K562 (cell line): ENCODE data around the gene TMEM179. TPM values are rescaled to one million over a fixed set of nuclear protein-coding genes. Genes with fewer than 3 reads are reported as not detected.

Experiments
- ATAC-seq: fragments of 200-7000 bp; cut with Tn5 transposase; 3 replicates; pipeline ENCODE4 v1.9.1; 2020; ENCODE audit warnings: moderate library complexity
- BruUV-seq: library from RNA; stranded (reverse); fragments of 400-500 nt; replicated peaks from 2 replicates; lab custom pipeline; 2021; lab: Mats Ljungman, UMichigan
- CTCF ChIA-PET: fragments of 300-600 bp; formaldehyde crosslinking; extraction: SDS; loops from one replicate; lab custom pipeline; 2021; ENCODE audit warnings: low intra/inter-chr PET ratio; lab: Yijun Ruan, JAX
- POLR2A ChIA-PET: fragments of 300-600, 350-650 bp; sonication (Branson Sonifier 250); formaldehyde crosslinking; extraction: SDS; loops from one replicate; lab custom pipeline; 2021; ENCODE audit warnings: antibody characterized with exemption, inconsistent platforms; lab: Yijun Ruan, JAX
- DNase-seq, 4 experiments: peaks; one replicate each; pipeline versions ENCODE4 v3.0.0 to v3.0.0-alpha.2; 2011 to 2018; ENCODE audit warnings: low spot score in 3 of 4, mixed read lengths in 3 of 4; ENCODE audit errors: extremely low read depth in 1 of 4
- FAIRE-seq: peaks from 2 replicates; lab custom pipeline; 2011; peaks lifted over from hg19 to GRCh38; lab: Jason Lieb, UNC
- H2AFZ ChIP-seq: 2 replicates; pipeline ENCODE4 v1.6.0; 2011; ENCODE audit warnings: low read depth, low read length, control low read depth, inconsistent platforms
- H3K27ac ChIP-seq: fragments of 200-600 bp; 3 replicates; pipeline ENCODE4 v1.8.0; 2011; ENCODE audit warnings: low read depth, mild to moderate bottlenecking, control low read depth, inconsistent platforms, low read length, moderate library complexity, mixed read lengths; ENCODE audit errors: extremely low read depth
- H3K27me3 ChIP-seq, 2 experiments: fragments of 300-600 bp in 1 of 2; 2 replicates in 1 of 2; 3 replicates in 1 of 2; pipeline versions ENCODE4 v1.6.0 to v1.8.0; 2011; ENCODE audit warnings: inconsistent platforms in 2 of 2, low read length in 2 of 2, mild to moderate bottlenecking in 1 of 2, mixed read lengths in 1 of 2, moderate library complexity in 1 of 2; ENCODE audit not compliant: control insufficient read depth in 2 of 2, insufficient read depth in 2 of 2
- H3K36me3 ChIP-seq: fragments of 300-600 bp; 3 replicates; pipeline ENCODE4 v1.8.0; 2011; ENCODE audit warnings: mild to moderate bottlenecking, low read length, inconsistent platforms; ENCODE audit not compliant: control insufficient read depth, insufficient read depth
- H3K4me1 ChIP-seq, 2 experiments: fragments of 200-600 bp in 1 of 2; replicated peaks in 1 of 2; 2 replicates in 1 of 2; 3 replicates in 1 of 2; pipeline versions ENCODE4 v1.5.1 to v1.8.0; 2011; ENCODE audit warnings: inconsistent platforms in 2 of 2, low read length in 2 of 2, mild to moderate bottlenecking in 1 of 2, mixed read lengths in 1 of 2, moderate library complexity in 1 of 2; ENCODE audit not compliant: control insufficient read depth in 2 of 2, insufficient read depth in 2 of 2
- H3K4me2 ChIP-seq: 2 replicates; pipeline ENCODE4 v1.6.1; 2011; ENCODE audit warnings: low read length, control low read depth, inconsistent platforms, mixed read lengths; ENCODE audit not compliant: insufficient read depth
- H3K4me3 ChIP-seq: fragments of 200-600 bp; sonication (generic), shearing (Covaris generic); 2 replicates; pipeline ENCODE4 v1.5.1; 2016; ENCODE audit warnings: control low read depth, inconsistent platforms
- H3K79me2 ChIP-seq: fragments of 200-600 bp; 3 replicates; pipeline ENCODE4 v1.8.0; 2011; ENCODE audit warnings: low read length, inconsistent platforms; ENCODE audit not compliant: control insufficient read depth, insufficient read depth
- H3K9ac ChIP-seq, 2 experiments: 2 replicates each; pipeline versions ENCODE4 v1.6.0 to v1.6.1; 2011; ENCODE audit warnings: low read depth in 2 of 2, low read length in 2 of 2, control low read depth in 1 of 2, inconsistent platforms in 1 of 2, mild to moderate bottlenecking in 1 of 2, mixed read lengths in 1 of 2; ENCODE audit not compliant: insufficient read depth in 1 of 2
- H3K9me1 ChIP-seq: one replicate; pipeline ENCODE4 v1.6.0; 2011; ENCODE audit warnings: inconsistent platforms, mild to moderate bottlenecking, low read length, moderate library complexity; ENCODE audit not compliant: control insufficient read depth, insufficient read depth
- H3K9me3 ChIP-seq: replicated peaks from 2 replicates; pipeline ENCODE4 v1.5.1; 2011; ENCODE audit warnings: low read depth, low read length, inconsistent platforms; ENCODE audit not compliant: control insufficient read depth, insufficient read depth
- H4K20me1 ChIP-seq: replicated peaks from 2 replicates; pipeline ENCODE4 v1.6.1; 2011; ENCODE audit warnings: low read length, inconsistent platforms, mixed read lengths; ENCODE audit not compliant: control insufficient read depth, insufficient read depth
- DNMT1 ChIP-seq: fragments of 450-650 bp; IDR thresholded peaks from 2 replicates; pipeline ENCODE4 v1.6.1; 2016; ENCODE audit warnings: antibody characterized with exemption, mild to moderate bottlenecking
- PRDM10 ChIP-seq: fragments of 450-650 bp; IDR thresholded peaks from 2 replicates; pipeline ENCODE4 v1.6.1; 2018; ENCODE audit not compliant: partially characterized antibody
- VEZF1 ChIP-seq: fragments of 200-800 bp; sonication (Bioruptor generic); IDR thresholded peaks from 2 replicates; pipeline ENCODE4 v1.6.1; 2017; ENCODE audit warnings: missing genetic modification characterization, missing compliant biosample characterization
- WGBS: fragments of 100-300 bp; shearing (Covaris generic); methylation state at CpG from one replicate; pipeline ENCODE4 v1.1.6; 2016; ENCODE audit warnings: low coverage, mixed read lengths; ENCODE audit not compliant: insufficient coverage; ENCODE audit errors: missing lambda C conversion rate; 5-methylcytosine and 5-hydroxymethylcytosine counted together
- in situ Hi-C: fragments of 300-500 bp; cut with MboI; formaldehyde crosslinking; loops from 4 replicates; pipeline ENCODE4 v1.15.0; 2018; ENCODE audit warnings: inconsistent platforms, mixed read lengths
- intact Hi-C: fragments of 100-400 bp; cut with micrococcal nuclease; formaldehyde crosslinking; loops from 2 replicates; pipeline ENCODE4 v1.14.2; 2022
- polyA plus RNA-seq, 8 experiments: library from polyadenylated mRNA; depleted of rRNA in 4 of 8; stranded (reverse) in 5 of 8; unstranded in 3 of 8; fragments of >200 nt; fragmentation: Nextera tagmentation in 2 of 8; fragmentation: Illumina TruSeq in 1 of 8; extraction: Ambion mirVana in 2 of 8; extraction: Trizol in 1 of 8; gene quantifications; 2 replicates each; pipeline versions ENCODE4 v1.2.1 to v1.2.3, GENCODE V29; 2011 to 2014; ENCODE audit warnings: inconsistent platforms in 1 of 8, missing spikeins in 1 of 8
- total RNA-seq, 7 experiments: library from RNA; depleted of rRNA in 6 of 7; stranded (reverse); fragments of >200 nt in 6 of 7; fragmentation: Illumina TruSeq in 2 of 7; extraction: Trizol in 2 of 7; gene quantifications; 2 replicates each; pipeline versions ENCODE4 v1.2.1 to v1.2.3, GENCODE V29; 2011 to 2021; ENCODE audit warnings: low replicate concordance in 1 of 7

TMEM179 gene
- total and polyA plus RNA-seq, 9 of the 15 experiments (the other 6 are each of a cell fraction or from before 2014, with no cell fraction given) = not detected

GRCh38 chr14:104554088-104554607 lies 50.4 kb downstream of the TMEM179 start:
- CTCF ChIA-PET = no interaction called here
- no peak for DNase-seq
- WGBS = 3% methylated on average over 6 of the region's 12 CpGs
- intact Hi-C loops = no loop called here
- Histone ChIP-seq H3K9ac (no peak overlapping the region), H4K20me1 (no peaks in the 10 kb centered on the region; the same call in 1 of the 2 replicates), H2AFZ (no peak overlapping the region), H3K9me1 (no peaks in the 10 kb centered on the region), H3K4me1 (no peaks in the 10 kb centered on the region), H3K4me2 (no peak overlapping the region), H3K4me3 (no peak overlapping the region), H3K27me3 (peaks cover 0 to 32% of the 10 kb centered on the region in 2 experiments; a peak in 2 of 5 replicates), H3K27ac (no peak overlapping the region), H3K36me3 (no peaks in the 10 kb centered on the region), H3K79me2 (no peaks in the 10 kb centered on the region), H3K9me3 (no peaks in the 10 kb centered on the region)
- BruUV-seq = no TSS peak
- no peak for ATAC-seq
- TF ChIP-seq VEZF1 (CRISPR knock-in tag) (no peak), PRDM10 (no peak), DNMT1 (no peak)
- POLR2A ChIA-PET = no interaction called here
- FAIRE-seq = no peak
- in situ Hi-C loops = no loop called here
